Stimulated activated naive CD8-positive, alpha-beta T cell treated with anti-CD3 and anti-CD28 coated beads, Interleukin-15, Interleukin-2, amounts not matched to agents 100 U/mL and 50 U/mL, for 24 hours (primary cell): ENCODE measurements around the gene ALDH18A1.
"Not testable (repeated sequence)": the region's sequence is repeated elsewhere in the genome, so short reads cannot be mapped to it uniquely, and the experiment has no call there.

Experiments
- ATAC-seq: fragments of 150-1000 bp; cut with Tn5 transposase; one replicate; pipeline ENCODE4 v1.10.0; 2021
- DNase-seq: peaks from one replicate; pipeline ENCODE4 v3.0.0; 2021

The ALDH18A1 gene

GRCh38 chr10:95648138-95648537, 8.4 kb downstream of the ALDH18A1 start:
- ATAC-seq (no peak), DNase-seq (no peak)

- DNase-seq, result no peak
- ATAC-seq, result no peak
Observed at GRCh38 chr10:95646160-95646559, 10.4 kb downstream of the ALDH18A1 start.

- ATAC-seq (no peak), DNase-seq (no peak)
Observed at GRCh38 chr10:95644901-95645300, 11.6 kb downstream of the ALDH18A1 start.

GRCh38 chr10:95640891-95641315, 15.6 kb downstream of the ALDH18A1 start:
- DNase-seq, result no peak
- no peak for ATAC-seq

GRCh38 chr10:95637911-95638310, 18.6 kb downstream of the ALDH18A1 start:
- ATAC-seq, result no peak
- no peak for DNase-seq

GRCh38 chr10:95637140-95637539, 19.4 kb downstream of the ALDH18A1 start:
- ATAC-seq, result no peak
- DNase-seq, result no peak

GRCh38 chr10:95635319-95635733, 21.2 kb downstream of the ALDH18A1 start:
- DNase-seq, result no peak
- ATAC-seq, result no peak

GRCh38 chr10:95628786-95629185, 27.7 kb downstream of the ALDH18A1 start:
- ATAC-seq, result no peak
- DNase-seq, result no peak

GRCh38 chr10:95626500-95626899, 30.0 kb downstream of the ALDH18A1 start:
- no peak for DNase-seq
- ATAC-seq, result no peak

- not testable (repeated sequence) for ATAC-seq, DNase-seq
Observed at GRCh38 chr10:95620415-95620814, 36.1 kb downstream of the ALDH18A1 start.

GRCh38 chr10:95618101-95618500, 38.4 kb downstream of the ALDH18A1 start:
- no peak for ATAC-seq
- DNase-seq, result no peak

- DNase-seq (no peak), ATAC-seq (no peak)
Observed at GRCh38 chr10:95616446-95616845, 40.1 kb downstream of the ALDH18A1 start.

GRCh38 chr10:95613330-95613729, 43.2 kb downstream of the ALDH18A1 start:
- ATAC-seq (no peak), DNase-seq (no peak)

- ATAC-seq (no peak), DNase-seq (no peak)
Observed at GRCh38 chr10:95610727-95611126, 45.8 kb downstream of the ALDH18A1 start.

- no peak for DNase-seq
- ATAC-seq, result no peak
Observed at GRCh38 chr10:95606922-95607321, 49.6 kb downstream of the ALDH18A1 start.

GRCh38 chr10:95605163-95605562, 51.3 kb downstream of the ALDH18A1 start:
- DNase-seq, result no peak
- no peak for ATAC-seq

- no peak for ATAC-seq
- DNase-seq, result no peak
Observed at GRCh38 chr10:95604630-95605029, 51.9 kb downstream of the ALDH18A1 start.

GRCh38 chr10:95602382-95602781, 54.1 kb downstream of the ALDH18A1 start:
- DNase-seq, result no peak
- no peak for ATAC-seq

- DNase-seq (peak; percentile 61), ATAC-seq (peak; percentile 68)
Observed at GRCh38 chr10:95601116-95601719, 55.3 kb downstream of the ALDH18A1 start.

GRCh38 chr10:95600158-95600557, 56.4 kb downstream of the ALDH18A1 start:
- no peak for ATAC-seq
- DNase-seq, result no peak

GRCh38 chr10:95597788-95598187, 58.7 kb downstream of the ALDH18A1 start:
- DNase-seq (no peak), ATAC-seq (no peak)

- no peak for DNase-seq
- no peak for ATAC-seq
Observed at GRCh38 chr10:95588025-95588424, 68.5 kb downstream of the ALDH18A1 start.

- no peak for DNase-seq
- no peak for ATAC-seq
Observed at GRCh38 chr10:95579835-95580535, 76.5 kb downstream of the ALDH18A1 start.

- no peak for DNase-seq
- ATAC-seq, result no peak
Observed at GRCh38 chr10:95579292-95579691, 77.2 kb downstream of the ALDH18A1 start.
